SU-DHL-6 (cell line): ENCODE results near the gene CD209.
"Not testable (repeated sequence)": the region's sequence is repeated elsewhere in the genome, so short reads cannot be mapped to it uniquely, and the experiment has no call there.

Experiments used
- H2AFZ ChIP-seq: fragments of 200-600 bp; sonication (generic); 2 replicates; pipeline ENCODE4 v1.6.1; 2014; ENCODE audit warnings: low read depth, mild to moderate bottlenecking, moderate library complexity, mixed read lengths, antibody characterized with exemption, low read length; ENCODE audit not compliant: severe bottlenecking
- H3F3A ChIP-seq: fragments of 200-600 bp; shearing (Covaris generic); 2 replicates; pipeline ENCODE4 v1.6.0; 2016; ENCODE audit warnings: antibody characterized with exemption, mild to moderate bottlenecking; ENCODE audit not compliant: insufficient read depth
- H3K27ac ChIP-seq: fragments of 200-600 bp; sonication (generic); 2 replicates; pipeline ENCODE4 v1.5.1; 2016; ENCODE audit warnings: low read depth, mild to moderate bottlenecking, low read length, moderate library complexity, mixed read lengths
- H3K27me3 ChIP-seq: fragments of 200-600 bp; sonication (generic), shearing (Covaris generic); 2 replicates; pipeline ENCODE4 v1.6.0; 2014; ENCODE audit warnings: mild to moderate bottlenecking, low read length
- H3K36me3 ChIP-seq: fragments of 200-600 bp; sonication (generic); 2 replicates; pipeline ENCODE4 v1.6.1; 2014; ENCODE audit warnings: mild to moderate bottlenecking, low read length, mixed read lengths
- H3K4me2 ChIP-seq: fragments of 300-600, 200-600 bp; shearing (Covaris generic), sonication (generic); 2 replicates; pipeline ENCODE4 v1.6.0; 2014; ENCODE audit warnings: low read length, low read depth, mild to moderate bottlenecking; ENCODE audit not compliant: poor library complexity, severe bottlenecking
- H3K4me3 ChIP-seq: fragments of 200-600 bp; sonication (generic); 2 replicates; pipeline ENCODE4 v1.5.1; 2014; ENCODE audit warnings: antibody characterized with exemption, low read length, mild to moderate bottlenecking, mixed read lengths; ENCODE audit not compliant: insufficient read depth, poor library complexity, severe bottlenecking
- H3K79me2 ChIP-seq: fragments of 200-600 bp; sonication (generic); 2 replicates; pipeline ENCODE4 v1.6.1; 2014; ENCODE audit warnings: mild to moderate bottlenecking, low read length, moderate library complexity; ENCODE audit not compliant: insufficient read depth
- H3K9ac ChIP-seq: fragments of 200-600 bp; sonication (generic); 2 replicates; pipeline ENCODE4 v1.7.0; 2014; ENCODE audit warnings: mild to moderate bottlenecking, low read length
- H3K9me2 ChIP-seq: fragments of 200-600 bp; sonication (generic); replicated peaks from 2 replicates; pipeline ENCODE4 v1.6.1; 2014; ENCODE audit warnings: low read length; ENCODE audit not compliant: insufficient read depth
- H3K9me3 ChIP-seq: fragments of 200-600 bp; sonication (generic); 2 replicates; pipeline ENCODE4 v1.6.1; 2014; ENCODE audit warnings: low read length, mixed read lengths; ENCODE audit not compliant: insufficient read depth
- H4K20me1 ChIP-seq: fragments of 200-600 bp; sonication (generic); 2 replicates; pipeline ENCODE4 v1.6.1; 2014; ENCODE audit warnings: low read depth, mild to moderate bottlenecking, antibody characterized with exemption, low read length, moderate library complexity, mixed read lengths
- CTCF ChIP-seq: fragments of 200-600 bp; sonication (generic); IDR thresholded peaks from one replicate; pipeline ENCODE4 v1.5.1; 2017; ENCODE audit warnings: antibody characterized with exemption, mild to moderate bottlenecking, low read length, moderate library complexity; ENCODE audit not compliant: insufficient read depth, poor library complexity, severe bottlenecking
- EZH2phosphoT487 ChIP-seq: fragments of 200-600 bp; sonication (generic), shearing (Covaris generic); conservative IDR thresholded peaks from 2 replicates; pipeline ENCODE4 v1.6.1; 2018; ENCODE audit warnings: mild to moderate bottlenecking, antibody characterized with exemption, low read length, moderate library complexity, mixed read lengths

The CD209 gene

GRCh38 chr19:7746903-7747884 lies at the start of gene CD209:
TSS of gene CD209 (minus strand) at chr19:7747534. CDS start at chr19:7747511, 23 bp downstream.
- no peaks in the 10 kb centered on the region for H3K9me3 ChIP-seq
- no peak within 1 kb of the TSS for H3K27ac ChIP-seq
- no peaks in the 10 kb centered on the region for H3K27me3 ChIP-seq
- no peak within 1 kb of the TSS for H3K4me3 ChIP-seq
- TF ChIP-seq CTCF (no peak), EZH2phosphoT487 (no peak)
- H3K9ac ChIP-seq, result no peak within 1 kb of the TSS
- H3K9me2 ChIP-seq, result no peaks in the 10 kb centered on the region
- H3F3A ChIP-seq, result no peaks in the 10 kb centered on the region
- H2AFZ ChIP-seq, result no peak within 1 kb of the TSS
- no peaks in the 10 kb centered on the region for H4K20me1 ChIP-seq
- H3K79me2 ChIP-seq, result no peaks in the 10 kb centered on the region
- no peaks in the 10 kb centered on the region for H3K36me3 ChIP-seq
- H3K4me2 ChIP-seq, result no peak within 1 kb of the TSS

- H3K4me3 ChIP-seq, result no peak overlapping the region
- H3K27me3 ChIP-seq, result no peaks in the 10 kb centered on the region
- no peaks in the 10 kb centered on the region for H4K20me1 ChIP-seq
- H3K79me2 ChIP-seq, result no peaks in the 10 kb centered on the region
- no peaks in the 10 kb centered on the region for H3K9me2 ChIP-seq
- H3K9me3 ChIP-seq, result no peaks in the 10 kb centered on the region
- no peak overlapping the region for H3K4me2 ChIP-seq
- H3K9ac ChIP-seq, result no peak overlapping the region
- H3F3A ChIP-seq, result no peaks in the 10 kb centered on the region
- H2AFZ ChIP-seq, result no peak overlapping the region
- no peak overlapping the region for H3K27ac ChIP-seq
- TF ChIP-seq CTCF (no peak), EZH2phosphoT487 (no peak)
- no peaks in the 10 kb centered on the region for H3K36me3 ChIP-seq
These were observed 48.3 kb upstream of the CD209 start for GRCh38 chr19:7795555-7796161.

GRCh38 chr19:7793493-7793892 lies 46.2 kb upstream of the CD209 start:
- Histone ChIP-seq H3K9ac (no peak overlapping the region), H2AFZ (no peak overlapping the region), H3K9me3 (no peaks in the 10 kb centered on the region), H3K27me3 (no peaks in the 10 kb centered on the region), H3K27ac (no peak overlapping the region), H3F3A (no peaks in the 10 kb centered on the region), H3K4me3 (no peak overlapping the region), H3K79me2 (no peaks in the 10 kb centered on the region), H3K36me3 (no peaks in the 10 kb centered on the region), H4K20me1 (no peaks in the 10 kb centered on the region), H3K4me2 (no peak overlapping the region), H3K9me2 (no peaks in the 10 kb centered on the region)
- TF ChIP-seq CTCF (no peak), EZH2phosphoT487 (no peak)

GRCh38 chr19:7792701-7793100 lies 45.4 kb upstream of the CD209 start:
- H3F3A ChIP-seq, H3K27ac ChIP-seq, H3K27me3 ChIP-seq, H3K9me3 ChIP-seq, H4K20me1 ChIP-seq, H2AFZ ChIP-seq, H3K36me3 ChIP-seq, H3K4me2 ChIP-seq, H3K9ac ChIP-seq, H3K9me2 ChIP-seq, H3K79me2 ChIP-seq, H3K4me3 ChIP-seq: not testable (repeated sequence)
